HUES64 (cell line): Measurements from ENCODE around the gene ARHGAP26.
"Not testable (repeated sequence)": the region's sequence is repeated elsewhere in the genome, so short reads cannot be mapped to it uniquely, and the experiment has no call there.

Experiments
- H3K27ac ChIP-seq: 2 replicates; pipeline ENCODE4 v1.7.0; 2013; ENCODE audit warnings: low read depth, low read length, inconsistent platforms
- H3K27me3 ChIP-seq: 2 replicates; pipeline ENCODE4 v1.6.1; 2013; ENCODE audit warnings: mild to moderate bottlenecking, low read length; ENCODE audit not compliant: insufficient read depth
- H3K36me3 ChIP-seq: 2 replicates; pipeline ENCODE4 v1.6.1; 2013; ENCODE audit warnings: mild to moderate bottlenecking, low read length; ENCODE audit not compliant: insufficient read depth
- H3K4me1 ChIP-seq: 2 replicates; pipeline ENCODE4 v1.6.1; 2013; ENCODE audit warnings: mild to moderate bottlenecking, low read length, moderate library complexity; ENCODE audit not compliant: insufficient read depth
- H3K4me3 ChIP-seq: 2 replicates; pipeline ENCODE4 v1.5.1; 2013; ENCODE audit warnings: mild to moderate bottlenecking, low read length, moderate library complexity
- H3K9ac ChIP-seq: 2 replicates; pipeline ENCODE4 v1.6.1; 2013; ENCODE audit warnings: mild to moderate bottlenecking, low read depth, low read length
- H3K9me3 ChIP-seq: 2 replicates; pipeline ENCODE4 v1.6.1; 2013; ENCODE audit warnings: low read depth, low read length; ENCODE audit not compliant: insufficient read depth
- WGBS: fragments of 150-250, 120-280 bp; methylation state at CpG from one replicate; pipeline ENCODE4 v1.1.7; 2013; ENCODE audit warnings: missing lambda C conversion rate; 5-methylcytosine and 5-hydroxymethylcytosine counted together

The ARHGAP26 gene

GRCh38 chr5:142913728-142914338, 143.7 kb downstream of the ARHGAP26 start:
- Histone ChIP-seq H3K36me3 (peaks cover 12% of the 10 kb centered on the region), H3K4me1 (no peaks in the 10 kb centered on the region; the same call in 1 of the 2 replicates), H3K4me3 (no peak overlapping the region), H3K9ac (no peak overlapping the region), H3K27ac (no peak overlapping the region), H3K27me3 (no peaks in the 10 kb centered on the region), H3K9me3 (no peaks in the 10 kb centered on the region)
- WGBS: 88% methylated on average over 9 of the region's 9 CpGs

GRCh38 chr5:142915038-142915437, 144.9 kb downstream of the ARHGAP26 start:
- Histone ChIP-seq H3K9me3 (no peaks in the 10 kb centered on the region), H3K27me3 (no peaks in the 10 kb centered on the region), H3K27ac (no peak overlapping the region), H3K9ac (no peak overlapping the region), H3K4me1 (no peaks in the 10 kb centered on the region; the same call in 1 of the 2 replicates), H3K36me3 (peaks cover 12% of the 10 kb centered on the region), H3K4me3 (no peak overlapping the region)
- WGBS: 96% methylated on average over 8 of the region's 8 CpGs

GRCh38 chr5:142915813-142916424, 145.7 kb downstream of the ARHGAP26 start:
- Histone ChIP-seq H3K9me3 (no peaks in the 10 kb centered on the region), H3K9ac (no peak overlapping the region), H3K27ac (no peak overlapping the region), H3K4me3 (no peak overlapping the region), H3K27me3 (no peaks in the 10 kb centered on the region), H3K36me3 (peaks cover 8% of the 10 kb centered on the region), H3K4me1 (no peaks in the 10 kb centered on the region; the same call in 1 of the 2 replicates)
- WGBS: 69% methylated on average over 8 of the region's 8 CpGs

- H3K4me3 ChIP-seq: no peak overlapping the region
- H3K9ac ChIP-seq: no peak overlapping the region
- H3K9me3 ChIP-seq: no peaks in the 10 kb centered on the region
- H3K4me1 ChIP-seq: no peaks in the 10 kb centered on the region; the same call in 1 of the 2 replicates
- 90% methylated on average over 7 of the region's 7 CpGs for WGBS
- H3K27me3 ChIP-seq: no peaks in the 10 kb centered on the region
- no peaks in the 10 kb centered on the region for H3K36me3 ChIP-seq
- H3K27ac ChIP-seq: no peak overlapping the region
Observed at GRCh38 chr5:142918959-142919635, 148.9 kb downstream of the ARHGAP26 start.

GRCh38 chr5:142920849-142921612, 150.9 kb downstream of the ARHGAP26 start:
- Histone ChIP-seq H3K27ac (no peak overlapping the region), H3K9ac (no peak overlapping the region), H3K4me3 (no peak overlapping the region), H3K4me1 (no peaks in the 10 kb centered on the region), H3K9me3 (no peaks in the 10 kb centered on the region), H3K36me3 (no peaks in the 10 kb centered on the region), H3K27me3 (no peaks in the 10 kb centered on the region)
- WGBS: 98% methylated on average over 2 of the region's 3 CpGs

- Histone ChIP-seq H3K4me1 (no peaks in the 10 kb centered on the region), H3K4me3 (no peak overlapping the region), H3K27me3 (no peaks in the 10 kb centered on the region), H3K36me3 (no peaks in the 10 kb centered on the region), H3K9me3 (no peaks in the 10 kb centered on the region), H3K9ac (no peak overlapping the region), H3K27ac (no peak overlapping the region)
- 64% methylated on average over 1 of the region's 1 CpG for WGBS
Observed at GRCh38 chr5:142922223-142922952, 152.2 kb downstream of the ARHGAP26 start.

GRCh38 chr5:142924135-142924883, 154.1 kb downstream of the ARHGAP26 start:
- no peaks in the 10 kb centered on the region for H3K9me3 ChIP-seq
- no peaks in the 10 kb centered on the region for H3K36me3 ChIP-seq
- no peaks in the 10 kb centered on the region for H3K4me1 ChIP-seq
- WGBS: 94% methylated on average over 1 of the region's 1 CpG
- H3K27ac ChIP-seq: no peak overlapping the region
- no peak overlapping the region for H3K4me3 ChIP-seq
- no peaks in the 10 kb centered on the region for H3K27me3 ChIP-seq
- no peak overlapping the region for H3K9ac ChIP-seq

GRCh38 chr5:142925795-142926194, 155.6 kb downstream of the ARHGAP26 start:
- Histone ChIP-seq H3K9me3 (no peaks in the 10 kb centered on the region), H3K36me3 (no peaks in the 10 kb centered on the region), H3K27me3 (no peaks in the 10 kb centered on the region), H3K27ac (no peak overlapping the region), H3K9ac (no peak overlapping the region), H3K4me1 (no peaks in the 10 kb centered on the region), H3K4me3 (no peak overlapping the region)
- WGBS: 92% methylated on average over 3 of the region's 3 CpGs

GRCh38 chr5:142926549-142926948, 156.4 kb downstream of the ARHGAP26 start:
- Histone ChIP-seq H3K9ac (no peak overlapping the region), H3K4me1 (no peaks in the 10 kb centered on the region), H3K4me3 (no peak overlapping the region), H3K9me3 (no peaks in the 10 kb centered on the region), H3K36me3 (no peaks in the 10 kb centered on the region), H3K27me3 (no peaks in the 10 kb centered on the region), H3K27ac (no peak overlapping the region)
- 92% methylated on average over 4 of the region's 4 CpGs for WGBS

- WGBS: 95% methylated on average over 11 of the region's 11 CpGs
- H3K4me1 ChIP-seq, H3K27ac ChIP-seq, H3K27me3 ChIP-seq, H3K4me3 ChIP-seq, H3K36me3 ChIP-seq, H3K9me3 ChIP-seq, H3K9ac ChIP-seq: not testable (repeated sequence)
Observed at GRCh38 chr5:142928999-142929398, 158.8 kb downstream of the ARHGAP26 start.
